Brain microvascular endothelial cell (primary cell): ENCODE results near the gene PRRC2A.
A peak's percentile ranks its signal among the peaks of the same experiment; 100 is the strongest.

Experiments
- DNase-seq: peaks from one replicate; pipeline ENCODE4 v3.0.0-alpha.2; 2020
- H3K27ac ChIP-seq: fragments of 250-450 bp; sonication (Bioruptor Pico); 2 replicates; pipeline ENCODE4 v1.5.1; 2020; ENCODE audit warnings: mild to moderate bottlenecking, moderate library complexity
- H3K27me3 ChIP-seq: fragments of 250-450 bp; sonication (Bioruptor Pico); replicated peaks from 2 replicates; pipeline ENCODE4 v1.5.1; 2020; ENCODE audit warnings: mild to moderate bottlenecking
- H3K36me3 ChIP-seq: fragments of 250-450 bp; sonication (Bioruptor Pico); replicated peaks from 2 replicates; pipeline ENCODE4 v1.5.1; 2020; ENCODE audit warnings: mild to moderate bottlenecking
- H3K4me3 ChIP-seq: 2 replicates; pipeline ENCODE4 v1.5.1; 2011; ENCODE audit warnings: low read depth, mild to moderate bottlenecking, control low read depth, low read length, moderate library complexity
- in situ Hi-C: cut with HindIII; loops from 2 replicates; pipeline ENCODE4 v1.10.0; 2017; ENCODE audit warnings: low sequenced_read_pairs, low pct_ligation_motif_present
- TF ChIP-seq, protein P1 (sequence below): IDR thresholded peaks from 2 replicates; pipeline ENCODE4 v1.5.1; 2011; ENCODE audit warnings: low read depth, mild to moderate bottlenecking, moderate library complexity, low read length, control low read depth, inconsistent platforms; ENCODE audit errors: missing control alignments

PRRC2A gene

DNA sequence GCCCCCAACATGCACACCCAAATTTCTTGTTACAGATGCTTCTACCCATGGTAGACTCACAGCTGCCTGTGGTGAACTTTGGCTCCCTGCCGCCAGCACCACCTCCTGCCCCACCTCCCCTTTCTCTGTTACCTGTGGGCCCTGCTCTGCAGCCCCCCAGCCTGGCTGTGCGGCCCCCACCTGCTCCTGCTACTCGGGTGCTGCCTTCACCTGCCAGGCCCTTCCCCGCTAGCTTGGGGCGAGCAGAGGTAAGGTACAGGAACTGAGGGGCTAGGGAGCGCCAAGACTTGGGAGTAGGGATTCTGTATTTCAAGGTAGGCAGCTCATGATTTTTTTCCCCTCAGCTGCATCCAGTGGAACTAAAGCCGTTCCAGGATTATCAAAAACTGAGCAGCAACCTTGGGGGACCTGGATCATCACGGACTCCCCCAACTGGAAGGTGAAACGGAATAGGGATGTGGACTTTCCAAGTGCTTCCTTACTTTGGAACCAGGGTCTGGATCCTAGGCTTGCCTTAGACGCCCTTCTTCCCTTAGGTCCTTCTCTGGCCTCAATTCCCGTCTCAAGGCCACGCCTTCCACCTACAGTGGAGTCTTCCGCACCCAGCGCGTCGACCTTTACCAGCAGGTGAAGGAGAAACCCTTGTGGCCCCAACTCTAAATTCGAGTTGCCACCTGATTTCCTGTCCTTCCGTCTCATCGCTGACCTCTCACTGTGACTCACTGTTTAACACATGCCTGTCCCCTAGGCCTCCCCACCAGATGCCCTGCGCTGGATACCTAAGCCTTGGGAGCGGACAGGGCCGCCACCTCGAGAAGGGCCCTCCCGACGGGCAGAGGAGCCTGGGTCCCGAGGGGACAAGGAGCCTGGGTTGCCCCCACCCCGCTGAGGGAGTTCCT lies 16.4 kb downstream of the PRRC2A start:
- in situ Hi-C loops = no loop called here
- Histone ChIP-seq H3K36me3 (peaks cover 91% of the 10 kb centered on the region), H3K27ac (no peak overlapping the region), H3K4me3 (no peak overlapping the region), H3K27me3 (no peaks in the 10 kb centered on the region)
- TF ChIP-seq, protein P1, sequence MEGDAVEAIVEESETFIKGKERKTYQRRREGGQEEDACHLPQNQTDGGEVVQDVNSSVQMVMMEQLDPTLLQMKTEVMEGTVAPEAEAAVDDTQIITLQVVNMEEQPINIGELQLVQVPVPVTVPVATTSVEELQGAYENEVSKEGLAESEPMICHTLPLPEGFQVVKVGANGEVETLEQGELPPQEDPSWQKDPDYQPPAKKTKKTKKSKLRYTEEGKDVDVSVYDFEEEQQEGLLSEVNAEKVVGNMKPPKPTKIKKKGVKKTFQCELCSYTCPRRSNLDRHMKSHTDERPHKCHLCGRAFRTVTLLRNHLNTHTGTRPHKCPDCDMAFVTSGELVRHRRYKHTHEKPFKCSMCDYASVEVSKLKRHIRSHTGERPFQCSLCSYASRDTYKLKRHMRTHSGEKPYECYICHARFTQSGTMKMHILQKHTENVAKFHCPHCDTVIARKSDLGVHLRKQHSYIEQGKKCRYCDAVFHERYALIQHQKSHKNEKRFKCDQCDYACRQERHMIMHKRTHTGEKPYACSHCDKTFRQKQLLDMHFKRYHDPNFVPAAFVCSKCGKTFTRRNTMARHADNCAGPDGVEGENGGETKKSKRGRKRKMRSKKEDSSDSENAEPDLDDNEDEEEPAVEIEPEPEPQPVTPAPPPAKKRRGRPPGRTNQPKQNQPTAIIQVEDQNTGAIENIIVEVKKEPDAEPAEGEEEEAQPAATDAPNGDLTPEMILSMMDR = no peak
- no peak for DNase-seq

GRCh38 chr6:31639043-31639442 lies 18.5 kb downstream of the PRRC2A start:
- Histone ChIP-seq H3K36me3 (peaks cover 84% of the 10 kb centered on the region), H3K27ac (no peak overlapping the region), H3K4me3 (no peak overlapping the region), H3K27me3 (no peaks in the 10 kb centered on the region)
- TF ChIP-seq, protein P1 = no peak
- in situ Hi-C loops = no loop called here
- DNase-seq = no peak

- in situ Hi-C loops = no loop called here
- peak; percentile 38 for DNase-seq
- Histone ChIP-seq H3K4me3 (no peak overlapping the region), H3K36me3 (peaks cover 84% of the 10 kb centered on the region), H3K27me3 (no peaks in the 10 kb centered on the region), H3K27ac (no peak overlapping the region)
- TF ChIP-seq, protein P1 = no peak
These were observed 18.9 kb downstream of the PRRC2A start for GRCh38 chr6:31639449-31639861.

DNA sequence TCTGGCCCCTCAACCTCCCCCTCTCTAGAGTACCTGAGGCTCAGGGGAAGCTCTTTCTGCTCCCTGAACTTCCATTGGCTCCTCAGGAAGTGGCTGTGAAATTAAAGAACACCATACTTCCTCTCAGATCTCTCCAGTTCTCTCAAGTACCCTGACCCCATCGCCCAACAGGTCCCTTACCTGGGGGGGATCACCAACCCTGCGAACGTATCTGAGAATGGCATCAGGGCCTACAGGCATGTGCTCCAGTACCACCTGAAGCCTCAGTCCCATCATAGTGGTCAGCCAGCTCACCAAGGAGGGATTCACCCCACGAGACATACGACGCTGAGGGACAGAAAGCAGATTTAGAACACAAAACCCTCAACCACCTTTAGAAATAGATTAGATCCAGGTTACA lies 20.1 kb downstream of the PRRC2A start:
- Histone ChIP-seq H3K27ac (no peak overlapping the region), H3K36me3 (peaks cover 82% of the 10 kb centered on the region)
- in situ Hi-C loops = no loop called here

GRCh38 chr6:31641370-31641769 lies 20.9 kb downstream of the PRRC2A start:
- Histone ChIP-seq H3K27me3 (no peaks in the 10 kb centered on the region), H3K36me3 (peaks cover 80% of the 10 kb centered on the region), H3K4me3 (no peak overlapping the region), H3K27ac (no peak overlapping the region)
- TF ChIP-seq, protein P1 = no peak
- in situ Hi-C loops = no loop called here
- no peak for DNase-seq

More for the DNA sequence above, 20.1 kb downstream of the PRRC2A start:
- Histone ChIP-seq H3K27me3 (no peaks in the 10 kb centered on the region), H3K4me3 (no peak overlapping the region)
- DNase-seq = no peak
- TF ChIP-seq, protein P1 = no peak
